ENCODE measurements around the gene PTPRS.
A peak's percentile ranks its signal among the peaks of the same experiment; 100 is the strongest.
"Not testable (repeated sequence)": the region's sequence is repeated elsewhere in the genome, so short reads cannot be mapped to it uniquely, and the experiment has no call there.

Gene PTPRS

GRCh38 chr19:5340637-5341447 lies at the start of gene PTPRS:
Gene PTPRS, minus strand, starts transcription at chr19:5340812. Its CDS starts 54,672 bp downstream, at chr19:5286140.
- peak; percentile 52 for DNase-seq

- no peak for DNase-seq
Observed at GRCh38 chr19:5389353-5389752, 48.7 kb upstream of the PTPRS start.

- no peak for DNase-seq
Observed at GRCh38 chr19:5387472-5387871, 46.9 kb upstream of the PTPRS start.

GRCh38 chr19:5386841-5387240 lies 46.2 kb upstream of the PTPRS start:
- DNase-seq, result no peak

GRCh38 chr19:5381197-5381596 lies 40.6 kb upstream of the PTPRS start:
- not testable (repeated sequence) for DNase-seq

GRCh38 chr19:5380215-5380919 lies 39.8 kb upstream of the PTPRS start:
- no peak for DNase-seq

GRCh38 chr19:5376928-5377327 lies 36.3 kb upstream of the PTPRS start:
- no peak for DNase-seq

- DNase-seq, result no peak
Observed at GRCh38 chr19:5372572-5373200, 32.1 kb upstream of the PTPRS start.

GRCh38 chr19:5369962-5370367 lies 29.4 kb upstream of the PTPRS start:
- DNase-seq, result no peak

GRCh38 chr19:5369304-5369703 lies 28.7 kb upstream of the PTPRS start:
- DNase-seq, result no peak

GRCh38 chr19:5367530-5368133 lies 27.0 kb upstream of the PTPRS start:
- no peak for DNase-seq

- DNase-seq, result no peak
Observed at GRCh38 chr19:5365905-5366304, 25.3 kb upstream of the PTPRS start.

GRCh38 chr19:5364674-5365073 lies 24.1 kb upstream of the PTPRS start:
- no peak for DNase-seq

GRCh38 chr19:5361839-5362238 lies 21.2 kb upstream of the PTPRS start:
- DNase-seq, result not testable (repeated sequence)

- DNase-seq, result no peak
Observed at GRCh38 chr19:5361407-5361806, 20.8 kb upstream of the PTPRS start.

- DNase-seq, result no peak
Observed at GRCh38 chr19:5360003-5360780, 19.6 kb upstream of the PTPRS start.

- no peak for DNase-seq
Observed at GRCh38 chr19:5358173-5358800, 17.7 kb upstream of the PTPRS start.

GRCh38 chr19:5357584-5357983 lies 17.0 kb upstream of the PTPRS start:
- DNase-seq, result no peak

GRCh38 chr19:5356918-5357317 lies 16.3 kb upstream of the PTPRS start:
- DNase-seq, result no peak

- DNase-seq, result no peak
Observed at GRCh38 chr19:5356428-5356827, 15.8 kb upstream of the PTPRS start.

GRCh38 chr19:5355693-5356092 lies 15.1 kb upstream of the PTPRS start:
- DNase-seq, result no peak

GRCh38 chr19:5355076-5355475 lies 14.5 kb upstream of the PTPRS start:
- no peak for DNase-seq
